Common myeloid progenitor, CD34-positive (primary cell): ENCODE results near the gene PRKACB.

Experiments used
- CTCF ChIA-PET: fragments of 350-600 bp; sonication (Branson Sonifier 250); formaldehyde crosslinking; loops from one replicate; lab custom pipeline; 2021; ENCODE audit warnings: antibody characterized with exemption; lab: Charles Lee
- POLR2A ChIA-PET: fragments of 350-600 bp; sonication (Branson Sonifier 250); formaldehyde crosslinking; loops from one replicate; lab custom pipeline; 2021; ENCODE audit warnings: antibody characterized with exemption; lab: Charles Lee
- DNase-seq, 3 donors: peaks; one replicate each; pipeline versions ENCODE4 v3.0.0 to v3.0.0-alpha.2; 2013
- H3K27ac ChIP-seq, 2 experiments: 1 replicate in 1 of 2; 2 replicates in 1 of 2; pipeline ENCODE4 v1.7.0; 2013; ENCODE audit warnings: inconsistent platforms in 2 of 2, low read length in 2 of 2, mild to moderate bottlenecking in 2 of 2, low read depth in 1 of 2, moderate library complexity in 1 of 2; ENCODE audit not compliant: severe bottlenecking in 2 of 2, insufficient read depth in 1 of 2, poor library complexity in 1 of 2
- H3K27me3 ChIP-seq, 5 experiments: replicated peaks in 2 of 5; 1 replicate in 3 of 5; 2 replicates in 2 of 5; pipeline versions ENCODE4 v1.6.1 to v1.7.0; 2013; ENCODE audit warnings: low read length in 4 of 5, mild to moderate bottlenecking in 2 of 5, moderate library complexity in 2 of 5, inconsistent platforms in 1 of 5; ENCODE audit not compliant: insufficient read depth in 5 of 5, control insufficient read depth in 4 of 5
- H3K36me3 ChIP-seq, 4 experiments: 1 replicate in 2 of 4; 2 replicates in 2 of 4; pipeline versions ENCODE4 v1.6.1 to v1.7.0; 2013; ENCODE audit warnings: low read length in 3 of 4, control low read depth in 1 of 4, mild to moderate bottlenecking in 1 of 4; ENCODE audit not compliant: control insufficient read depth in 4 of 4, insufficient read depth in 4 of 4
- H3K4me1 ChIP-seq, 4 experiments: 1 replicate in 3 of 4; 2 replicates in 1 of 4; pipeline versions ENCODE4 v1.6.1 to v1.7.1; 2013; ENCODE audit warnings: low read length in 3 of 4, mild to moderate bottlenecking in 3 of 4, control low read depth in 1 of 4, inconsistent platforms in 1 of 4, moderate library complexity in 1 of 4; ENCODE audit not compliant: control insufficient read depth in 4 of 4, insufficient read depth in 4 of 4; ENCODE audit errors: control extremely low read depth in 1 of 4
- H3K4me3 ChIP-seq, 7 experiments: 1 replicate in 4 of 7; 2 replicates in 3 of 7; pipeline versions ENCODE4 v1.5.1 to v1.7.0; 2013; ENCODE audit warnings: mild to moderate bottlenecking in 7 of 7, low read length in 6 of 7, moderate library complexity in 6 of 7, inconsistent platforms in 2 of 7, low read depth in 2 of 7, control low read depth in 1 of 7; ENCODE audit not compliant: insufficient read depth in 4 of 7, control insufficient read depth in 1 of 7; ENCODE audit errors: extremely low read depth in 1 of 7
- H3K9me3 ChIP-seq, 5 experiments: 1 replicate in 4 of 5; 2 replicates in 1 of 5; pipeline versions ENCODE4 v1.6.1 to v1.7.1; 2013; ENCODE audit warnings: low read length in 4 of 5, mild to moderate bottlenecking in 2 of 5, inconsistent platforms in 1 of 5, low read depth in 1 of 5, moderate library complexity in 1 of 5; ENCODE audit not compliant: control insufficient read depth in 4 of 5, insufficient read depth in 2 of 5; ENCODE audit errors: control extremely low read depth in 1 of 5
- WGBS: methylation state at CpG from one replicate; pipeline ENCODE4 v1.1.5; 2013; ENCODE audit not compliant: insufficient coverage; 5-methylcytosine and 5-hydroxymethylcytosine counted together

Gene PRKACB

GRCh38 chr1:84164161-84164560 is 20.1 kb downstream of the PRKACB start:
- ChIA-PET POLR2A (no interaction called here), CTCF (interaction anchor here (0.7 to 2.3 kb wide), 8 partner anchors 8 to 267 kb away, joined by 3 to 15 read pairs (median 4); partner anchors contain the start of gene PRKACB)
- H3K4me3 ChIP-seq = no peak overlapping the region
- H3K27me3 ChIP-seq = no peaks in the 10 kb centered on the region
- WGBS = 98% methylated on average over 5 of the region's 5 CpGs
- peaks cover 3 to 34% (median 18%) of the 10 kb centered on the region in 4 experiments for H3K4me1 ChIP-seq
- DNase-seq = no peak
- H3K27ac ChIP-seq = peak overlapping the region; percentile 15 to 29
- peaks cover 0 to 11% (median 0%) of the 10 kb centered on the region in 5 experiments for H3K9me3 ChIP-seq
- peaks cover 2 to 17% (median 6%) of the 10 kb centered on the region in 4 experiments for H3K36me3 ChIP-seq

DNA sequence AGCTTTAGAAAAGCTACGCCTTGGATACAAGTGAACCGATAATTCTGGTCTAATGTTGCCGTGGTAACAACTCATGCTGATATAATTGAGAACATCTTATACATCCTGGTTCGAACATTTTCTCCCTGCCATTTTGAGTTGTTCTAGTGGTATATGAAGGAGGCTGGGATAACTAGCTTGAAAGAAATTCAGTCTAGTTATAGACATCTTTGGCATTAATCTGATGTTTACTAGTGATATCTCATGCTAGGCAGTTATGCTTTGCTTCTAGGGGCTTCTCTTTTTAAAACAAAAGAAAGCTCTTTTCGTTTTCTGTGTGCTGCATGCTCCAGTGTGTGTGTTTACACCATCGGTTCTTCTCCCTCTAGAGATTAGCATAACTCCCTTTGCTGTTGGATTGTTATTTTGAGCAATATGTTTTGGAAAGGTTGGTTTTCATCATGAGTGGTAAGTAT is 20.5 kb downstream of the PRKACB start:
- Histone ChIP-seq H3K36me3 (peaks cover 2 to 14% (median 6%) of the 10 kb centered on the region in 4 experiments), H3K27me3 (no peaks in the 10 kb centered on the region), H3K4me3 (peak overlapping the region in 1 of 7 experiments; percentile 14), H3K27ac (peak overlapping the region in 1 of 2 experiments; percentile 15), H3K9me3 (peaks cover 0 to 8% (median 0%) of the 10 kb centered on the region in 5 experiments), H3K4me1 (peaks cover 3 to 34% (median 18%) of the 10 kb centered on the region in 4 experiments)
- no CpG with 5 or more reads among the region's 6 CpGs for WGBS
- DNase-seq = no peak
- CTCF ChIA-PET = interaction anchor here (0.7 to 2.3 kb wide), 8 partner anchors 9 to 267 kb away, joined by 3 to 15 read pairs (median 4); partner anchors contain the start of gene PRKACB
- POLR2A ChIA-PET = no interaction called here

DNA sequence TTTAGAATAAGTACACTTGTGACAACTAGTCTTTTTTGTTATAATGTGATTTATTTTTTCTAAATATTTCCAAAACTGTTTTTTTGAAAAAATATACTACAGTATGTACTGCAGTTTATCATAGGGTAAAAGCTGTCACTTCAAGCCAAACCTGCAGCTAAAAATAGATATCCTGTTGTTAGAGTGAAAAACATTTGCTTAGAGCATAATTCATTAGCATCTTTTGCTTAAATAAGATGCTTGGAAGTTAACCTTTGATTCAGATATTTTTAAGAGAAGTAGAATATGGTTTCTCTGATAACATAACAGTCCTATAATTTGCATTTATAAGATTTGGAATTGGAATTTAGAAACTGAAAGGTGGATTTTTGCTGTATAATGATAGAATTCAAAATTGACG is 21.5 kb downstream of the PRKACB start:
- peaks cover 0 to 8% (median 0%) of the 10 kb centered on the region in 5 experiments for H3K9me3 ChIP-seq
- H3K4me1 ChIP-seq = peaks cover 3 to 34% (median 18%) of the 10 kb centered on the region in 4 experiments
- peaks cover 0 to 9% (median 6%) of the 10 kb centered on the region in 4 experiments for H3K36me3 ChIP-seq
- peak overlapping the region in 2 of 7 experiments; percentile 4 to 30 for H3K4me3 ChIP-seq
- ChIA-PET CTCF (no interaction called here), POLR2A (no interaction called here)
- peak overlapping the region in 1 of 2 experiments; percentile 43 for H3K27ac ChIP-seq
- no CpG with 5 or more reads among the region's 1 CpG for WGBS
- DNase-seq = peak in 2 of 3 donors; percentile 37 to 67
- H3K27me3 ChIP-seq = no peaks in the 10 kb centered on the region

GRCh38 chr1:84166797-84167196 is 22.7 kb downstream of the PRKACB start:
- POLR2A ChIA-PET = no interaction called here
- DNase-seq = no peak
- Histone ChIP-seq H3K4me3 (no peak overlapping the region), H3K27me3 (no peaks in the 10 kb centered on the region), H3K27ac (no peak overlapping the region), H3K9me3 (peaks cover 0 to 5% (median 0%) of the 10 kb centered on the region in 5 experiments), H3K36me3 (peaks cover 0 to 9% (median 6%) of the 10 kb centered on the region in 4 experiments), H3K4me1 (peaks cover 3 to 34% (median 18%) of the 10 kb centered on the region in 4 experiments)
- 82% methylated on average over 1 of the region's 1 CpG for WGBS
- CTCF ChIA-PET = no interaction called here

GRCh38 chr1:84168783-84169182 is 24.7 kb downstream of the PRKACB start:
- DNase-seq = no peak
- Histone ChIP-seq H3K36me3 (peaks cover 0 to 6% (median 2%) of the 10 kb centered on the region in 4 experiments), H3K27ac (no peak overlapping the region), H3K4me1 (peaks cover 3 to 26% (median 17%) of the 10 kb centered on the region in 4 experiments), H3K27me3 (no peaks in the 10 kb centered on the region), H3K4me3 (no peak overlapping the region), H3K9me3 (no peaks in the 10 kb centered on the region)
- no CpG with 5 or more reads among the region's 2 CpGs for WGBS
- ChIA-PET POLR2A (no interaction called here), CTCF (no interaction called here)

DNA sequence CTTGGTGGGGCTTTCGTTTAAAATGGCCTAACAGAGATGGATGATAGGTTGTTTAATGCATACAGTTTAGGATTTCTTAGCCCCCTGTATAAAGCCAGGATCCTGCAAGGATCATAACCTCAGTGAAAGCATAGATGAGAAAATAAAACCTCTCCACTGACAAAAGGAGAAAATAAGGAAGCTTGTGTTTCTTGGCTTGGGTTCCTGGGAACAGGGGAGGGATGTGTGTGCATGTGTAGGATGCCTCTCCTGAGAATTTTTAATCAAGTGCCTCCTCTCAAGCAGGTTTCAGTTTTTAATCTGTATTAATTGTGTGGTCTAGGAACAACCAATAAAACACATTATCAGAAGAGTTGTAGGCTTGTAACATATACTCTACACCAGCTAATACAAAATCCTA is 26.1 kb downstream of the PRKACB start:
- Histone ChIP-seq H3K27me3 (no peaks in the 10 kb centered on the region), H3K4me3 (no peak overlapping the region), H3K9me3 (no peaks in the 10 kb centered on the region), H3K36me3 (peaks cover 0 to 6% (median 3%) of the 10 kb centered on the region in 4 experiments), H3K4me1 (peaks cover 0 to 26% (median 11%) of the 10 kb centered on the region in 4 experiments), H3K27ac (no peak overlapping the region)
- no CpG with 5 or more reads among the region's 1 CpG for WGBS
- no peak for DNase-seq
- ChIA-PET CTCF (interaction anchor here (0.8 to 1.6 kb wide), 4 partner anchors 10 to 265 kb away, joined by 3 to 5 read pairs (median 4); no protein-coding TSS in a partner anchor), POLR2A (no interaction called here)

DNA sequence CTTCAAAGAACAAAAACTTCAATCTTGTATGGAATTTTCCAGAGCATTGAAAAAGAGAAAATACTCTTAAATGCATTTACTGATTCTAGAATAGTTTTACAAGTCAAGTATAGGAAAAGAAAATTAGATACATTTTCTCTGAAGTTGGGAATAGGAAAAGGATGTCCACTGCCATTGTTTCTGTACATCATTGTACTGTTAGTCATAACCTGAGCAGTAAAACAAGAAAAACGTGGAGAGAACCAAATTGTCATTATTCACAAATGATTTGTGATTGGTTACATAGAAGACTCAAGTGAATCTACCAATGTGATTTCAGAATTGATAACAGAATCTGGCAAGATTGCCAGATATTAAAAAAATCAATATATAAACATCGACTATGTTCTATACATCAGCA is 27.4 kb downstream of the PRKACB start:
- Histone ChIP-seq H3K9me3 (no peaks in the 10 kb centered on the region), H3K4me3 (no peak overlapping the region), H3K36me3 (peaks cover 0 to 6% (median 3%) of the 10 kb centered on the region in 4 experiments), H3K27me3 (no peaks in the 10 kb centered on the region), H3K27ac (no peak overlapping the region), H3K4me1 (peaks cover 0 to 17% (median 5%) of the 10 kb centered on the region in 4 experiments)
- ChIA-PET POLR2A (no interaction called here), CTCF (no interaction called here)
- DNase-seq = no peak
- WGBS = no CpG with 5 or more reads among the region's 2 CpGs
